ENCODE measurements around the gene ALOX5AP. TPM values are rescaled to one million over a fixed set of nuclear protein-coding genes. Genes with fewer than 3 reads are reported as not detected.

The ALOX5AP gene
- total and polyA plus RNA-seq, 12 donors, result 2.8 to 122 (median 39.8) TPM

- no peak for DNase-seq
- intact Hi-C loops (cut with DNase I), result no loop called here
- Histone ChIP-seq H3K27ac (peak overlapping the region in 2 of 5 donors; percentile 11 to 38), H3K4me3 (no peak overlapping the region), H3K36me3 (replicated peaks in 1 of 2) (no peaks in the 10 kb centered on the region), H3K9me3 (replicated peaks in 1 of 3) (no peaks in the 10 kb centered on the region), H3K27me3 (no peaks in the 10 kb centered on the region), H3K4me1 (replicated peaks in 1 of 2) (peaks cover 4 to 10% of the 10 kb centered on the region in 2 donors)
- no peak for TF ChIP-seq POLR2A (IDR thresholded peaks at IDR 0.05)
- TF ChIP-seq CTCF (IDR thresholded peaks at IDR 0.05), result no peak
- WGBS, 4 donors, result 81 to 83% (median 82%) methylated on average over 8 of the region's 8 CpGs
Measured at GRCh38 chr13:30753030-30753616, 17.8 kb downstream of the ALOX5AP start.

- no peak for DNase-seq
- intact Hi-C loops (cut with DNase I), result no loop called here
- peaks cover 4 to 10% of the 10 kb centered on the region in 2 donors for H3K4me1 ChIP-seq (replicated peaks in 1 of 2)
- no peaks in the 10 kb centered on the region for H3K36me3 ChIP-seq (replicated peaks in 1 of 2)
- no peaks in the 10 kb centered on the region for H3K27me3 ChIP-seq
- TF ChIP-seq POLR2A (IDR thresholded peaks at IDR 0.05), result no peak
- no peak for TF ChIP-seq CTCF (IDR thresholded peaks at IDR 0.05)
- no peak overlapping the region for H3K27ac ChIP-seq
- no peaks in the 10 kb centered on the region for H3K9me3 ChIP-seq (replicated peaks in 1 of 3)
- WGBS, 4 donors, result 85 to 94% (median 88%) methylated on average over 10 to 12 of the region's 12 CpGs
- no peak overlapping the region for H3K4me3 ChIP-seq
Measured at GRCh38 chr13:30755678-30756077, 20.3 kb downstream of the ALOX5AP start.

- 49 to 56% (median 54%) methylated on average over 9 of the region's 9 CpGs for WGBS, 4 donors
Measured at GRCh38 chr13:30757026-30757742, 21.8 kb downstream of the ALOX5AP start.

More at GRCh38 chr13:30757026-30757742, 21.8 kb downstream of the ALOX5AP start:
- Histone ChIP-seq H3K36me3 (replicated peaks in 1 of 2) (no peaks in the 10 kb centered on the region), H3K27me3 (no peaks in the 10 kb centered on the region), H3K9me3 (replicated peaks in 1 of 3) (no peaks in the 10 kb centered on the region), H3K4me3 (no peak overlapping the region), H3K27ac (no peak overlapping the region), H3K4me1 (replicated peaks in 1 of 2) (peaks cover under 1 to 5% of the 10 kb centered on the region in 2 donors)
- no peak for TF ChIP-seq POLR2A (IDR thresholded peaks at IDR 0.05)
- TF ChIP-seq CTCF (IDR thresholded peaks at IDR 0.05), result no peak
- DNase-seq, result peak in 1 of 7 donors; percentile 28
- intact Hi-C loops (cut with DNase I), result no loop called here
